Chondrocyte (in vitro differentiated cells): ENCODE results near the gene POU2F1. TPM values are rescaled to one million over a fixed set of nuclear protein-coding genes. Genes with fewer than 3 reads are reported as not detected.

Experiments
- DNase-seq: peaks from one replicate; pipeline ENCODE4 v3.0.0; 2021; ENCODE audit warnings: mixed read lengths, low spot score
- H3K27ac Mint-ChIP-seq: one replicate; pipeline ENCODE4 v1.8.0; 2021; ENCODE audit warnings: mild to moderate bottlenecking, moderate library complexity, mixed read lengths; ENCODE audit not compliant: unreplicated experiment
- H3K27me3 Mint-ChIP-seq: 2 replicates; pipeline ENCODE4 v1.8.0; 2021; ENCODE audit warnings: low read depth, mixed read lengths
- H3K36me3 Mint-ChIP-seq: 2 replicates; pipeline ENCODE4 v1.8.0; 2021; ENCODE audit warnings: low read depth, mixed read lengths
- H3K4me1 Mint-ChIP-seq: 2 replicates; pipeline ENCODE4 v1.8.0; 2021; ENCODE audit warnings: low read depth, mild to moderate bottlenecking, mixed read lengths
- H3K4me3 Mint-ChIP-seq: one replicate; pipeline ENCODE4 v1.8.0; 2021; ENCODE audit warnings: mild to moderate bottlenecking, moderate library complexity, mixed read lengths; ENCODE audit not compliant: unreplicated experiment
- H3K9me3 Mint-ChIP-seq: 2 replicates; pipeline ENCODE4 v1.8.0; 2021; ENCODE audit warnings: low read depth, mixed read lengths
- total RNA-seq: library from RNA; stranded (reverse); gene quantifications from 3 replicates; pipeline ENCODE4 v1.2.1, GENCODE V29; 2021
- TF ChIP-seq, protein P1 (sequence below): fragments of 200-600 bp; sonication (generic); IDR thresholded peaks from 2 replicates; pipeline ENCODE4 v1.5.0; 2021; ENCODE audit warnings: antibody characterized with exemption, mild to moderate bottlenecking, moderate library complexity

The POU2F1 gene
- total RNA-seq, 1 donor from 2014 or later: 13.2 TPM

GRCh38 chr1:167232801-167233200, 12.1 kb downstream of the POU2F1 start:
- H3K36me3 Mint-ChIP-seq: no peaks in the 10 kb centered on the region
- no peak overlapping the region for H3K4me3 Mint-ChIP-seq
- peaks cover 16% of the 10 kb centered on the region for H3K4me1 Mint-ChIP-seq
- no peaks in the 10 kb centered on the region for H3K9me3 Mint-ChIP-seq
- no peak overlapping the region for H3K27ac Mint-ChIP-seq
- no peak for DNase-seq
- TF ChIP-seq, protein P1, sequence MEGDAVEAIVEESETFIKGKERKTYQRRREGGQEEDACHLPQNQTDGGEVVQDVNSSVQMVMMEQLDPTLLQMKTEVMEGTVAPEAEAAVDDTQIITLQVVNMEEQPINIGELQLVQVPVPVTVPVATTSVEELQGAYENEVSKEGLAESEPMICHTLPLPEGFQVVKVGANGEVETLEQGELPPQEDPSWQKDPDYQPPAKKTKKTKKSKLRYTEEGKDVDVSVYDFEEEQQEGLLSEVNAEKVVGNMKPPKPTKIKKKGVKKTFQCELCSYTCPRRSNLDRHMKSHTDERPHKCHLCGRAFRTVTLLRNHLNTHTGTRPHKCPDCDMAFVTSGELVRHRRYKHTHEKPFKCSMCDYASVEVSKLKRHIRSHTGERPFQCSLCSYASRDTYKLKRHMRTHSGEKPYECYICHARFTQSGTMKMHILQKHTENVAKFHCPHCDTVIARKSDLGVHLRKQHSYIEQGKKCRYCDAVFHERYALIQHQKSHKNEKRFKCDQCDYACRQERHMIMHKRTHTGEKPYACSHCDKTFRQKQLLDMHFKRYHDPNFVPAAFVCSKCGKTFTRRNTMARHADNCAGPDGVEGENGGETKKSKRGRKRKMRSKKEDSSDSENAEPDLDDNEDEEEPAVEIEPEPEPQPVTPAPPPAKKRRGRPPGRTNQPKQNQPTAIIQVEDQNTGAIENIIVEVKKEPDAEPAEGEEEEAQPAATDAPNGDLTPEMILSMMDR: no peak
- no peaks in the 10 kb centered on the region for H3K27me3 Mint-ChIP-seq

DNA sequence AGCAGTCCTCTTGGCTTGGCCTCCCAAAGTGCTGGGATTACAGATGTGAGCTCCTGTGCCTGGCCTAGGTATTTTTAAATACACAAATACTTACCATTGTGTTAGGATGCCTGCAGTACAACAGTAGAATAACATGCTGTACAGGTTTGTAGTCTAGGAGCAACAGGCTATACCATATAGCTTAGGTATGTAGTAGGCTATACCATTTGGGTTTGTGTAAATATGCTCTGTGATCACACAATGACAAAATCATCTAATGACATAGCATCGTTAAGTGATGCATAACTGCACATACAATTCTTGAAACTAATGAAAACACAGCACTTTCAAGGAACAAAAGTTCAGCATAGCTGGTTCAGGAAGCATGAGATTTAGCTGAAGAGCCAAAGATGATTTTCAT, 12.7 kb downstream of the POU2F1 start:
- Mint-ChIP-seq H3K27me3 (no peaks in the 10 kb centered on the region), H3K27ac (no peak overlapping the region), H3K36me3 (no peaks in the 10 kb centered on the region), H3K4me3 (no peak overlapping the region), H3K4me1 (peaks cover 12% of the 10 kb centered on the region), H3K9me3 (no peaks in the 10 kb centered on the region)
- no peak for DNase-seq
- TF ChIP-seq, protein P1: no peak

DNA sequence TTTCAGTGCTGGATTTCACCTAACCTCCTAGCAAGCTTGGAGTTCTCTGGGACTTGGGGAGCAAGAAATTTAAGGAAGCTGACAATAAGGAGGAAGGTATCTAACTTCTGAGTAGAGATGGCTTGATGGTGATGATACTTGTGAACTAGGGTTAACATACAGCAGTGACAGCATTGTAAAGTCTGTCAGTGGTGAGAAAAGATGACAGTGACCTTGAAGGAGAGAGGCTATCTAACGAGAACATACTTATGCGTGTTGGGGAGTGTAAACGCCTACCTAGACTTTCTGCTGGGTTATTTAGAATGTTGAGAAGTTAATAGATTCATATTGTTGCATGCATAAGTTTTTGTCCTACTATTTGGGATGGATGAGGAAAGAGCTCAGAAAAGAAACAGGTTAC, 16.3 kb downstream of the POU2F1 start:
- Mint-ChIP-seq H3K36me3 (no peaks in the 10 kb centered on the region), H3K27ac (no peak overlapping the region), H3K4me1 (peaks cover 5% of the 10 kb centered on the region), H3K27me3 (no peaks in the 10 kb centered on the region), H3K4me3 (no peak overlapping the region), H3K9me3 (no peaks in the 10 kb centered on the region)
- no peak for DNase-seq
- TF ChIP-seq, protein P1: no peak

DNA sequence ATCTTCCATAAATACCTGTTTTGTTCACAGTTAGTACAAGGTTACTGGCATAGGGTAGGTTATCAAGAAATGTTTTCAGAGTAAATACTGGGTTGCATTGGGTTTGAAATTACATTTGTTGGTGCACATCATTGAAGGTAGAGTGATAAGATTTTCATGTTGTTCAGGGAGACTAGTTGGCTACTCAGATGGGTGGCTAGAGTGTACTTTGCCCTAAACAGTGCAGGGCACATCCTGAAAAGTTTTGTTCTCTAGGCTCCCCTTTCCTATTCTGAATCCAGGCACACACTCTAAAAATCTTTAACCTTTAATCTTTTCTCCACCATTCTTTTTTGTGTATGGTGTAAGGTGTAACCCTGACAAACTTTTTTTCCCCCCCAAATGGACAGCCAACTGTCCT, 18.0 kb downstream of the POU2F1 start:
- DNase-seq: no peak
- Mint-ChIP-seq H3K27me3 (no peaks in the 10 kb centered on the region), H3K4me1 (peaks cover 5% of the 10 kb centered on the region), H3K27ac (no peak overlapping the region), H3K36me3 (no peaks in the 10 kb centered on the region), H3K9me3 (no peaks in the 10 kb centered on the region), H3K4me3 (no peak overlapping the region)
- TF ChIP-seq, protein P1: no peak

DNA sequence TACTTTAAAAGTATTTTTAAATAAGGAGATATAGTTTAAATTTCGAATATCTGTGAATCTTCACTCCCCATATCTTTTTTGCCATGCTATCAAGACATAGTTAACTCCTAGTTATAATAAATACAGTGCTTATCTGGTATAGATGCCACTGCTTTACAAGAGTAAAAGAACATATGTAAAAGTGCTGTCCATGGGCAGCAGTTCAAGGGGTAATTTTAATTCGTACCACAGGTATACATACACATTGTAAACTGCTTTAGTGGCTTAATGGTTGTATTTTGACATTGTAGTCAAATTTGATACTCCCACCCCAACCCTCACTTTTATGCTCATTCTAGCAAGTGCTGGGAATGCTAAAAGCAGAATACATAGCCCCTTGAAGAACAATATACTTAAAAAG, 18.6 kb downstream of the POU2F1 start:
- H3K27me3 Mint-ChIP-seq: no peaks in the 10 kb centered on the region
- TF ChIP-seq, protein P1: no peak
- H3K36me3 Mint-ChIP-seq: peaks cover 3% of the 10 kb centered on the region

More for the DNA sequence above, 18.6 kb downstream of the POU2F1 start:
- Mint-ChIP-seq H3K4me3 (no peak overlapping the region), H3K27ac (no peak overlapping the region), H3K4me1 (peaks cover 5% of the 10 kb centered on the region), H3K9me3 (peaks cover 4% of the 10 kb centered on the region)
- DNase-seq: no peak
